Astrocyte (in vitro differentiated cells and primary cell): ENCODE data around the gene PEX10. TPM values are rescaled to one million over a fixed set of nuclear protein-coding genes. Genes with fewer than 3 reads are reported as not detected.
A peak's percentile ranks its signal among the peaks of the same experiment; 100 is the strongest.

Source experiments
- DNase-seq: peaks from one replicate; pipeline ENCODE4 v3.0.0-alpha.2; 2010; ENCODE audit warnings: low read depth
- FAIRE-seq: peaks from 2 replicates; lab custom pipeline; 2011; peaks lifted over from hg19 to GRCh38; lab: Jason Lieb, UNC
- H2AFZ ChIP-seq: 2 replicates; pipeline ENCODE4 v1.6.0; 2012; ENCODE audit warnings: low read depth, low read length, inconsistent platforms
- H3K27ac ChIP-seq: 2 replicates; pipeline ENCODE4 v1.5.1; 2011; ENCODE audit warnings: low read depth, low read length, inconsistent platforms
- H3K27me3 ChIP-seq: 2 replicates; pipeline ENCODE4 v1.6.0; 2011; ENCODE audit warnings: low read length, inconsistent platforms; ENCODE audit not compliant: insufficient read depth
- H3K36me3 ChIP-seq: 2 replicates; pipeline ENCODE4 v1.5.1; 2011; ENCODE audit warnings: low read length, inconsistent platforms; ENCODE audit not compliant: insufficient read depth
- H3K4me1 ChIP-seq: 2 replicates; pipeline ENCODE4 v1.5.1; 2011; ENCODE audit warnings: low read length, inconsistent platforms; ENCODE audit not compliant: insufficient read depth
- H3K4me2 ChIP-seq: 2 replicates; pipeline ENCODE4 v1.6.0; 2012; ENCODE audit warnings: low read length, inconsistent platforms
- H3K4me3 ChIP-seq: 2 replicates; pipeline ENCODE4 v1.5.1; 2011; ENCODE audit warnings: low read depth, mild to moderate bottlenecking, low read length, inconsistent platforms; ENCODE audit not compliant: insufficient read depth
- H3K79me2 ChIP-seq: 2 replicates; pipeline ENCODE4 v1.6.0; 2012; ENCODE audit warnings: mild to moderate bottlenecking, low read length, inconsistent platforms; ENCODE audit not compliant: insufficient read depth
- H3K9ac ChIP-seq: 2 replicates; pipeline ENCODE4 v1.6.0; 2012; ENCODE audit warnings: mild to moderate bottlenecking, low read length, inconsistent platforms
- H3K9me3 ChIP-seq: 2 replicates; pipeline ENCODE4 v1.5.1; 2012; ENCODE audit warnings: low read depth, mild to moderate bottlenecking, low read length, inconsistent platforms; ENCODE audit not compliant: insufficient read depth
- H4K20me1 ChIP-seq: 2 replicates; pipeline ENCODE4 v1.6.0; 2012; ENCODE audit warnings: low read length, inconsistent platforms; ENCODE audit not compliant: insufficient read depth
- H3K27ac Mint-ChIP-seq: one replicate; pipeline ENCODE4 v1.8.0; 2021; ENCODE audit warnings: mild to moderate bottlenecking, mixed read lengths; ENCODE audit not compliant: unreplicated experiment
- H3K27me3 Mint-ChIP-seq: one replicate; pipeline ENCODE4 v1.8.0; 2021; ENCODE audit warnings: low read depth, mixed read lengths; ENCODE audit not compliant: unreplicated experiment
- H3K36me3 Mint-ChIP-seq: one replicate; pipeline ENCODE4 v1.8.0; 2021; ENCODE audit warnings: low read depth, mixed read lengths; ENCODE audit not compliant: unreplicated experiment
- H3K4me1 Mint-ChIP-seq: one replicate; pipeline ENCODE4 v1.8.0; 2021; ENCODE audit warnings: low read depth, mixed read lengths; ENCODE audit not compliant: unreplicated experiment
- H3K4me3 Mint-ChIP-seq: one replicate; pipeline ENCODE4 v1.8.0; 2021; ENCODE audit warnings: mild to moderate bottlenecking, moderate library complexity, mixed read lengths; ENCODE audit not compliant: unreplicated experiment
- H3K9me3 Mint-ChIP-seq: one replicate; pipeline ENCODE4 v1.8.0; 2021; ENCODE audit warnings: mild to moderate bottlenecking, mixed read lengths; ENCODE audit not compliant: unreplicated experiment
- CTCF ChIP-seq: IDR thresholded peaks from 2 replicates; pipeline ENCODE4 v1.5.1; 2011; ENCODE audit warnings: low read depth, mild to moderate bottlenecking, inconsistent platforms, low read length, moderate library complexity; ENCODE audit not compliant: insufficient read depth
- EZH2 ChIP-seq: IDR thresholded peaks from 2 replicates; pipeline ENCODE4 v1.6.1; 2012; ENCODE audit warnings: mild to moderate bottlenecking, low read length, inconsistent platforms; ENCODE audit not compliant: insufficient read depth
- total RNA-seq: library from RNA; stranded (reverse); gene quantifications from 2 replicates; pipeline ENCODE4 v1.2.1, GENCODE V29; 2021

Gene PEX10
- total RNA-seq, 1 donor from 2014 or later = 16.6 TPM

GRCh38 chr1:2399890-2400575 lies 12.3 kb downstream of the PEX10 start:
- no peak overlapping the region for H3K4me2 ChIP-seq
- Mint-ChIP-seq H3K27ac (no peak overlapping the region), H3K36me3 (peaks cover 19% of the 10 kb centered on the region), H3K9me3 (no peaks in the 10 kb centered on the region), H3K27me3 (no peaks in the 10 kb centered on the region), H3K4me3 (no peak overlapping the region), H3K4me1 (peaks cover 3% of the 10 kb centered on the region)
- H3K9ac ChIP-seq = no peak overlapping the region
- no peak overlapping the region for H2AFZ ChIP-seq
- no peak for DNase-seq
- peaks cover 70% of the 10 kb centered on the region for H3K36me3 ChIP-seq
- H3K79me2 ChIP-seq = peaks cover 78% of the 10 kb centered on the region
- H4K20me1 ChIP-seq = peaks cover 72% of the 10 kb centered on the region
- FAIRE-seq = no peak
- H3K4me3 ChIP-seq = no peak overlapping the region
- H3K4me1 ChIP-seq = peaks cover 5% of the 10 kb centered on the region
- H3K27me3 ChIP-seq = no peaks in the 10 kb centered on the region
- no peak overlapping the region for H3K27ac ChIP-seq
- H3K9me3 ChIP-seq = no peaks in the 10 kb centered on the region
- no peak for TF ChIP-seq EZH2
- no peak for TF ChIP-seq CTCF

GRCh38 chr1:2398871-2399270 lies 13.5 kb downstream of the PEX10 start:
- no peaks in the 10 kb centered on the region for H3K4me1 ChIP-seq
- Mint-ChIP-seq H3K27ac (no peak overlapping the region), H3K4me3 (no peak overlapping the region), H3K4me1 (peaks cover 6% of the 10 kb centered on the region), H3K36me3 (peaks cover 21% of the 10 kb centered on the region), H3K27me3 (no peaks in the 10 kb centered on the region), H3K9me3 (peaks cover 3% of the 10 kb centered on the region)
- no peak for TF ChIP-seq EZH2
- TF ChIP-seq CTCF = no peak
- H3K79me2 ChIP-seq = peaks cover 90% of the 10 kb centered on the region
- no peaks in the 10 kb centered on the region for H3K9me3 ChIP-seq
- H3K9ac ChIP-seq = no peak overlapping the region
- no peak overlapping the region for H2AFZ ChIP-seq
- H3K36me3 ChIP-seq = peaks cover 62% of the 10 kb centered on the region
- H3K27ac ChIP-seq = no peak overlapping the region
- DNase-seq (no peak), FAIRE-seq (no peak)
- peaks cover 83% of the 10 kb centered on the region for H4K20me1 ChIP-seq
- no peaks in the 10 kb centered on the region for H3K27me3 ChIP-seq
- H3K4me3 ChIP-seq = no peak overlapping the region
- no peak overlapping the region for H3K4me2 ChIP-seq

GRCh38 chr1:2397007-2397679 lies 15.2 kb downstream of the PEX10 start:
- peaks cover 3% of the 10 kb centered on the region for H3K9me3 Mint-ChIP-seq
- H3K27ac Mint-ChIP-seq = peak overlapping the region; percentile 85
- H3K79me2 ChIP-seq = peaks cover 95% of the 10 kb centered on the region
- H3K27me3 Mint-ChIP-seq = no peaks in the 10 kb centered on the region
- H4K20me1 ChIP-seq = peaks cover 90% of the 10 kb centered on the region
- H3K27me3 ChIP-seq = no peaks in the 10 kb centered on the region
- H3K4me3 ChIP-seq = no peak overlapping the region
- peaks cover 51% of the 10 kb centered on the region for H3K36me3 ChIP-seq
- no peak overlapping the region for H2AFZ ChIP-seq
- no peak overlapping the region for H3K9ac ChIP-seq
- TF ChIP-seq EZH2 = no peak
- no peak for TF ChIP-seq CTCF
- peaks cover 13% of the 10 kb centered on the region for H3K4me1 Mint-ChIP-seq
- FAIRE-seq (no peak), DNase-seq (no peak)
- H3K4me3 Mint-ChIP-seq = no peak overlapping the region
- H3K27ac ChIP-seq = no peak overlapping the region
- H3K9me3 ChIP-seq = no peaks in the 10 kb centered on the region
- peaks cover 12% of the 10 kb centered on the region for H3K4me1 ChIP-seq
- peaks cover 19% of the 10 kb centered on the region for H3K36me3 Mint-ChIP-seq
- H3K4me2 ChIP-seq = no peak overlapping the region
